ENCODE results near the gene GOLGA6L2. TPM values are rescaled to one million over a fixed set of nuclear protein-coding genes. Genes with fewer than 3 reads are reported as not detected.

The GOLGA6L2 gene
- total RNA-seq, 1 donor from 2014 or later, result not detected

Other genes starting within 250 kb of the GOLGA6L2 start
- gene GOLGA6L26, start 113.0 kb downstream of the GOLGA6L2 start, total RNA-seq, result not detected in 2 replicates
- gene GOLGA8S, start 92.5 kb downstream of the GOLGA6L2 start, total RNA-seq, result 0.13 TPM in 1 of 2 replicates, not detected in the other
- gene MKRN3, start 118.4 kb upstream of the GOLGA6L2 start, total RNA-seq, result under 0.01 TPM in 1 of 2 replicates, not detected in the other
- not detected in 2 replicates for gene MAGEL2, start 200.6 kb upstream of the GOLGA6L2 start, total RNA-seq
- gene NDN, start 240.1 kb upstream of the GOLGA6L2 start, total RNA-seq, result 20.3 and 52.2 TPM in 2 replicates